OCI-LY3 (cell line): ENCODE results near the gene LRPAP1.

Experiments used
- H2AFZ ChIP-seq: fragments of 200-600, 300-600 bp; shearing (Covaris generic); 2 replicates; pipeline ENCODE4 v1.6.0; 2014; ENCODE audit warnings: antibody characterized with exemption, low read depth, low read length
- H3K27ac ChIP-seq: fragments of 200-600, 300-600 bp; sonication (generic); 2 replicates; pipeline ENCODE4 v1.5.1; 2014; ENCODE audit warnings: mild to moderate bottlenecking, low read length, moderate library complexity, mixed read lengths
- H3K27me3 ChIP-seq: fragments of 200-600, 300-600 bp; sonication (generic); 2 replicates; pipeline ENCODE4 v1.6.1; 2014; ENCODE audit warnings: low read depth, low read length, mixed read lengths
- H3K36me3 ChIP-seq: fragments of 200-600, 300-600 bp; sonication (generic); replicated peaks from 2 replicates; pipeline ENCODE3; 2014; ENCODE audit warnings: low read depth, low read length, mixed read lengths
- H3K4me1 ChIP-seq: fragments of 300-600, 200-600 bp; sonication (generic); 2 replicates; pipeline ENCODE4 v1.6.1; 2014; ENCODE audit warnings: low read length, mixed read lengths
- H3K4me2 ChIP-seq: fragments of 200-600, 300-600 bp; sonication (generic); 2 replicates; pipeline ENCODE4 v1.6.1; 2014; ENCODE audit warnings: low read length, mixed read lengths
- H3K4me3 ChIP-seq: fragments of 300-600, 200-600 bp; sonication (generic); 2 replicates; pipeline ENCODE4 v1.5.1; 2014; ENCODE audit warnings: antibody characterized with exemption, mild to moderate bottlenecking, low read length, moderate library complexity
- H3K79me2 ChIP-seq: fragments of 300-600, 200-600 bp; shearing (Covaris generic); 2 replicates; pipeline ENCODE4 v1.6.1; 2014; ENCODE audit warnings: mild to moderate bottlenecking, low read length, mixed read lengths
- H3K9ac ChIP-seq: fragments of 300-600, 200-600 bp; shearing (Covaris generic); 2 replicates; pipeline ENCODE4 v1.6.0; 2014; ENCODE audit warnings: mild to moderate bottlenecking, low read length, moderate library complexity
- H3K9me3 ChIP-seq: fragments of 200-600, 300-600 bp; shearing (Covaris generic); 2 replicates; pipeline ENCODE4 v1.6.1; 2014; ENCODE audit warnings: low read length, mixed read lengths; ENCODE audit not compliant: insufficient read depth
- H4K20me1 ChIP-seq: fragments of 200-600, 300-600 bp; sonication (generic); 2 replicates; pipeline ENCODE4 v1.6.1; 2016; ENCODE audit warnings: low read length, mixed read lengths; ENCODE audit not compliant: insufficient read depth
- CTCF ChIP-seq: fragments of 200-600, 300-600 bp; sonication (generic); IDR thresholded peaks from 2 replicates; pipeline ENCODE4 v1.5.1; 2014; ENCODE audit warnings: antibody characterized with exemption, low read length, low read depth
- EZH2phosphoT487 ChIP-seq: fragments of 200-600 bp; shearing (Covaris generic); IDR thresholded peaks from 2 replicates; pipeline ENCODE4 v1.6.1; 2018; ENCODE audit warnings: antibody characterized with exemption, mixed run types, low read depth

Gene LRPAP1

GRCh38 chr4:3470244-3471097 lies 61.8 kb downstream of the LRPAP1 start:
- Histone ChIP-seq H3K4me3 (no peak overlapping the region), H2AFZ (no peak overlapping the region), H3K4me2 (no peak overlapping the region), H3K9me3 (no peaks in the 10 kb centered on the region), H3K36me3 (no peaks in the 10 kb centered on the region), H4K20me1 (no peaks in the 10 kb centered on the region), H3K79me2 (no peaks in the 10 kb centered on the region), H3K27ac (no peak overlapping the region), H3K9ac (no peak overlapping the region), H3K27me3 (peaks cover 13% of the 10 kb centered on the region; the same call in 1 of the 2 replicates), H3K4me1 (peaks cover 8% of the 10 kb centered on the region)
- TF ChIP-seq CTCF (no peak), EZH2phosphoT487 (no peak)

- Histone ChIP-seq H3K79me2 (no peaks in the 10 kb centered on the region), H3K9ac (no peak overlapping the region), H4K20me1 (no peaks in the 10 kb centered on the region), H3K4me1 (peaks cover 8% of the 10 kb centered on the region), H3K36me3 (no peaks in the 10 kb centered on the region), H3K27me3 (peaks cover 6% of the 10 kb centered on the region; the same call in 1 of the 2 replicates), H2AFZ (no peak overlapping the region), H3K27ac (no peak overlapping the region), H3K9me3 (no peaks in the 10 kb centered on the region), H3K4me2 (no peak overlapping the region), H3K4me3 (no peak overlapping the region)
- no peak for TF ChIP-seq EZH2phosphoT487
- TF ChIP-seq CTCF = no peak
These were observed 62.6 kb downstream of the LRPAP1 start for GRCh38 chr4:3469386-3470243.

- no peak overlapping the region for H2AFZ ChIP-seq
- no peak for TF ChIP-seq EZH2phosphoT487
- no peak for TF ChIP-seq CTCF
These were observed 63.4 kb downstream of the LRPAP1 start for GRCh38 chr4:3468804-3469203.

GRCh38 chr4:3468154-3468553 lies 64.1 kb downstream of the LRPAP1 start:
- Histone ChIP-seq H3K4me1 (peaks cover 8% of the 10 kb centered on the region), H3K4me3 (no peak overlapping the region), H3K27me3 (no peaks in the 10 kb centered on the region)

More at GRCh38 chr4:3468804-3469203, 63.4 kb downstream of the LRPAP1 start:
- Histone ChIP-seq H3K36me3 (no peaks in the 10 kb centered on the region), H3K4me1 (peaks cover 8% of the 10 kb centered on the region), H4K20me1 (no peaks in the 10 kb centered on the region), H3K79me2 (no peaks in the 10 kb centered on the region), H3K9me3 (no peaks in the 10 kb centered on the region), H3K4me2 (no peak overlapping the region), H3K27ac (no peak overlapping the region), H3K9ac (no peak overlapping the region), H3K27me3 (no peaks in the 10 kb centered on the region), H3K4me3 (no peak overlapping the region)

More at GRCh38 chr4:3468154-3468553, 64.1 kb downstream of the LRPAP1 start:
- Histone ChIP-seq H4K20me1 (no peaks in the 10 kb centered on the region), H3K36me3 (no peaks in the 10 kb centered on the region), H3K79me2 (no peaks in the 10 kb centered on the region), H3K4me2 (no peak overlapping the region), H3K27ac (no peak overlapping the region), H3K9ac (no peak overlapping the region), H3K9me3 (no peaks in the 10 kb centered on the region), H2AFZ (no peak overlapping the region)
- TF ChIP-seq CTCF (no peak), EZH2phosphoT487 (no peak)
